ENCODE measurements around the gene NDUFV1. TPM values are rescaled to one million over a fixed set of nuclear protein-coding genes. Genes with fewer than 3 reads are reported as not detected.

The NDUFV1 gene
- total and polyA plus RNA-seq, 9 of the 15 experiments (the other 6 are each of a cell fraction or from before 2014, with no cell fraction given): 10.8 to 423 (median 209) TPM

- TF ChIP-seq CBFB (CRISPR knock-in tag; IDR thresholded peaks at IDR 0.05): peak; percentile 88; the same call in 1 of the 2 replicates
- peak; percentile 98 to 100 for TF ChIP-seq E2F6 (IDR thresholded peaks at IDR 0.05; ENCODE audit: borderline replicate concordance in 1 of 2, extremely low read depth in 1 of 2, insufficient read depth in 1 of 2, insufficient read length in 1 of 2, low read depth in 1 of 2, low read length in 1 of 2, poor library complexity in 1 of 2, severe bottlenecking in 1 of 2)
- TF ChIP-seq GTF2A2 (tag; IDR thresholded peaks at IDR 0.05): no peak
- TF ChIP-seq E2F1 (CRISPR knock-in tag; IDR thresholded peaks at IDR 0.05): peak; percentile 31; the same call in 1 of the 2 replicates
- TF ChIP-seq TCF15 (CRISPR knock-in tag; IDR thresholded peaks at IDR 0.05): no peak
- TF ChIP-seq MAZ (CRISPR knock-in tag; conservative IDR thresholded peaks at IDR 0.05 in 1 of 2, IDR thresholded peaks at IDR 0.05 in 1 of 2): peak in 1 of 2 experiments; percentile 48; a peak in 1 of 4 replicates
- TF ChIP-seq YBX1 (IDR thresholded peaks at IDR 0.05): no peak
- TF ChIP-seq TRIM24 (IDR thresholded peaks at IDR 0.05): 0 out of 4 replicates have a peak, but pooled peaks of 1 of the 2 experiments have one; percentile 30
- 0 out of 2 replicates have a peak, but pooled peaks have one; percentile 34 for TF ChIP-seq MYC (IDR thresholded peaks at IDR 0.05; ENCODE audit: low read depth, low read length)
- no peak for TF ChIP-seq MYC (CRISPR knock-in tag; IDR thresholded peaks at IDR 0.05; ENCODE audit: borderline replicate concordance, low read depth)
- peak; percentile 62; the same call in 1 of the 2 replicates for TF ChIP-seq ZNF740 (CRISPR knock-in tag; IDR thresholded peaks at IDR 0.05)
- no peak for TF ChIP-seq ZNF740 (tag; IDR thresholded peaks at IDR 0.05)
- TF ChIP-seq HNRNPLL (IDR thresholded peaks at IDR 0.05; ENCODE audit: low read depth, low read length, poor library complexity, severe bottlenecking): peak; percentile 50
- TF ChIP-seq NEUROD1 (IDR thresholded peaks at IDR 0.05; ENCODE audit: borderline replicate concordance, low read depth, low read length, partially characterized antibody): peak; percentile 8
- TF ChIP-seq SAFB (IDR thresholded peaks at IDR 0.05; ENCODE audit: borderline replicate concordance, low read depth, low read length): no peak
- peak; percentile 71 for TF ChIP-seq CREM (IDR thresholded peaks at IDR 0.05; ENCODE audit: low read depth)
- no peak for TF ChIP-seq ZNF778 (CRISPR knock-in tag; IDR thresholded peaks at IDR 0.05)
These were observed 33.5 kb downstream of the NDUFV1 start (continued) for GRCh38 chr11:67640021-67640757.
